HCT116 (cell line): ENCODE results near the gene MEIKIN. TPM values are rescaled to one million over a fixed set of nuclear protein-coding genes. Genes with fewer than 3 reads are reported as not detected.

Experiments used
- ATAC-seq: fragments of 200-7000 bp; cut with Tn5 transposase; 2 replicates; pipeline ENCODE4 v1.9.1; 2020; ENCODE audit warnings: mild to moderate bottlenecking, moderate library complexity
- BruUV-seq: library from RNA; stranded (reverse); fragments of 400-500 nt; replicated peaks from 2 replicates; lab custom pipeline; 2021; lab: Mats Ljungman, UMichigan
- CTCF ChIA-PET: fragments of 300-600 bp; sonication (Branson Sonifier 250); formaldehyde crosslinking; loops from one replicate; lab custom pipeline; 2021; ENCODE audit warnings: antibody characterized with exemption; lab: Charles Lee
- POLR2A ChIA-PET: fragments of 300-600, 350-600 bp; sonication (Branson Sonifier 250); formaldehyde crosslinking; loops from one replicate; lab custom pipeline; 2021; ENCODE audit warnings: antibody characterized with exemption; lab: Charles Lee
- RAD21 ChIA-PET, 2 experiments: fragments of 300-600 bp; sonication (Branson Sonifier 250); formaldehyde crosslinking; loops; one replicate each; lab custom pipeline; 2023; ENCODE audit warnings: low total read pairs in 2 of 2; ENCODE audit not compliant: uncharacterized antibody in 2 of 2, unreplicated experiment in 2 of 2, low non-redundant PET in 1 of 2; lab: Charles Lee
- DNase-seq: peaks from one replicate; pipeline ENCODE4 v3.0.0-alpha.2; 2010; ENCODE audit warnings: low read depth, low spot score
- H2AFZ ChIP-seq: fragments of 200-600 bp; shearing (Covaris generic), sonication (generic); 2 replicates; pipeline ENCODE4 v1.6.1; 2017; ENCODE audit warnings: low read depth, mixed run types, mixed read lengths, antibody characterized with exemption, low read length; ENCODE audit not compliant: poor library complexity, severe bottlenecking
- H3K27ac ChIP-seq: 2 replicates; pipeline ENCODE4 v1.5.1; 2012; ENCODE audit warnings: low read depth, low read length
- H3K27me3 ChIP-seq: fragments of 200-600 bp; sonication (generic); 2 replicates; pipeline ENCODE4 v1.6.1; 2016; ENCODE audit warnings: mixed run types, low read length, mixed read lengths; ENCODE audit not compliant: insufficient read depth
- H3K36me3 ChIP-seq, 2 experiments: fragments of 200-500 bp in 1 of 2; fragments of 200-600 bp in 1 of 2; sonication (Bioruptor generic) in 1 of 2; sonication (generic) in 1 of 2; 2 replicates each; pipeline versions ENCODE4 v1.5.1 to v1.6.1; 2014 to 2016; ENCODE audit warnings: low read length in 2 of 2, inconsistent platforms in 1 of 2, mixed read lengths in 1 of 2, mixed run types in 1 of 2; ENCODE audit not compliant: insufficient read depth in 2 of 2, control insufficient read depth in 1 of 2
- H3K4me1 ChIP-seq, 2 experiments: fragments of 200-600 bp in 1 of 2; sonication (generic) in 1 of 2; 2 replicates each; pipeline versions ENCODE4 v1.5.1 to v1.6.1; 2012 to 2017; ENCODE audit warnings: low read length in 2 of 2, inconsistent platforms in 1 of 2, mild to moderate bottlenecking in 1 of 2, mixed read lengths in 1 of 2, mixed run types in 1 of 2, moderate library complexity in 1 of 2; ENCODE audit not compliant: insufficient read depth in 2 of 2, control insufficient read depth in 1 of 2
- H3K4me2 ChIP-seq: fragments of 200-600 bp; sonication (generic); 2 replicates; pipeline ENCODE4 v1.6.1; 2017; ENCODE audit warnings: mixed run types, low read length, mixed read lengths
- H3K4me3 ChIP-seq, 2 experiments: fragments of 200-600 bp in 1 of 2; sonication (generic) in 1 of 2; replicated peaks in 1 of 2; 2 replicates each; pipeline ENCODE4 v1.5.1; 2011 to 2016; ENCODE audit warnings: low read length in 2 of 2, control low read depth in 1 of 2, low read depth in 1 of 2, mild to moderate bottlenecking in 1 of 2, mixed read lengths in 1 of 2, mixed run types in 1 of 2
- H3K79me2 ChIP-seq: fragments of 200-600 bp; sonication (generic); 2 replicates; pipeline ENCODE4 v1.6.1; 2017; ENCODE audit warnings: mild to moderate bottlenecking, mixed run types, low read length, moderate library complexity, mixed read lengths; ENCODE audit not compliant: insufficient read depth
- H3K9ac ChIP-seq: fragments of 200-600 bp; sonication (generic); 2 replicates; pipeline ENCODE4 v1.6.1; 2016; ENCODE audit warnings: low read length, mixed read lengths
- H3K9me2 ChIP-seq: fragments of 200-600 bp; sonication (generic), shearing (Covaris generic); 2 replicates; pipeline ENCODE4 v1.6.1; 2017; ENCODE audit warnings: mixed run types, mild to moderate bottlenecking, moderate library complexity; ENCODE audit not compliant: insufficient read depth
- H3K9me3 ChIP-seq, 2 experiments: fragments of 200-500 bp in 1 of 2; fragments of 200-600 bp in 1 of 2; sonication (Bioruptor generic) in 1 of 2; sonication (generic) in 1 of 2; 2 replicates each; pipeline ENCODE4 v1.6.1; 2014 to 2017; ENCODE audit warnings: low read length in 2 of 2, mixed read lengths in 2 of 2, inconsistent platforms in 1 of 2, low read depth in 1 of 2, mild to moderate bottlenecking in 1 of 2, mixed run types in 1 of 2, moderate library complexity in 1 of 2; ENCODE audit not compliant: control insufficient read depth in 1 of 2, insufficient read depth in 1 of 2
- H4K20me1 ChIP-seq: fragments of 200-600 bp; sonication (generic), shearing (Covaris generic); 2 replicates; pipeline ENCODE4 v1.6.1; 2017; ENCODE audit warnings: mixed run types, mild to moderate bottlenecking, moderate library complexity; ENCODE audit not compliant: insufficient read depth
- ATF3 ChIP-seq: IDR thresholded peaks from 2 replicates; pipeline ENCODE4 v1.6.1; 2012
- CEBPB ChIP-seq: IDR thresholded peaks from 2 replicates; pipeline ENCODE4 v1.6.1; 2012; ENCODE audit warnings: low read depth
- CTCF ChIP-seq, 3 experiments: fragments of 200-600 bp in 1 of 3; sonication (generic) in 1 of 3; IDR thresholded peaks in 2 of 3; conservative IDR thresholded peaks in 1 of 3; 2 replicates each; pipeline ENCODE4 v1.5.1; 2012 to 2017; ENCODE audit warnings: low read depth in 2 of 3, low read length in 2 of 3, antibody characterized with exemption in 1 of 3, borderline replicate concordance in 1 of 3, control low read depth in 1 of 3, mild to moderate bottlenecking in 1 of 3, mixed read lengths in 1 of 3, mixed run types in 1 of 3, moderate library complexity in 1 of 3; ENCODE audit not compliant: insufficient read depth in 1 of 3
- ELF1 ChIP-seq: IDR thresholded peaks from 2 replicates; pipeline ENCODE4 v1.6.1; 2012; ENCODE audit warnings: low read depth, borderline replicate concordance
- EZH2 ChIP-seq: fragments of 200-600 bp; sonication (generic); IDR thresholded peaks from 2 replicates; pipeline ENCODE4 v1.6.1; 2017; ENCODE audit warnings: antibody characterized with exemption, mixed run types
- EZH2phosphoT487 ChIP-seq: fragments of 200-600 bp; IDR thresholded peaks from 2 replicates; pipeline ENCODE4 v1.6.1; 2018; ENCODE audit warnings: antibody characterized with exemption, borderline replicate concordance
- FOSL1 ChIP-seq: IDR thresholded peaks from 2 replicates; pipeline ENCODE4 v1.6.1; 2012; ENCODE audit warnings: low read depth
- JUND ChIP-seq: IDR thresholded peaks from 2 replicates; pipeline ENCODE4 v1.6.1; 2012
- POLR2A ChIP-seq: IDR thresholded peaks from 2 replicates; pipeline ENCODE4 v1.7.0; 2011; ENCODE audit warnings: borderline replicate concordance; ENCODE audit not compliant: insufficient read depth, insufficient read length; ENCODE audit errors: extremely low read depth
- RAD21 ChIP-seq: IDR thresholded peaks from 2 replicates; pipeline ENCODE4 v1.6.1; 2012; ENCODE audit warnings: low read depth, mild to moderate bottlenecking
- SIN3A ChIP-seq: IDR thresholded peaks from 2 replicates; pipeline ENCODE4 v1.6.1; 2012; ENCODE audit warnings: low read depth
- SP1 ChIP-seq: IDR thresholded peaks from 2 replicates; pipeline ENCODE4 v1.6.1; 2012; ENCODE audit warnings: low read depth
- SRF ChIP-seq: IDR thresholded peaks from 2 replicates; pipeline ENCODE4 v1.6.1; 2012; ENCODE audit warnings: low read depth
- ZFX ChIP-seq: fragments of 450-650 bp; IDR thresholded peaks from 2 replicates; pipeline ENCODE4 v1.6.1; 2017
- ZNF274 ChIP-seq: fragments of 200-500 bp; sonication (Bioruptor generic); IDR thresholded peaks from 2 replicates; pipeline ENCODE4 v1.6.1; 2014; ENCODE audit warnings: mild to moderate bottlenecking, low read depth, low read length, inconsistent platforms
- intact Hi-C: fragments of 100-400 bp; cut with micrococcal nuclease; formaldehyde crosslinking; loops from 2 replicates; pipeline ENCODE4 v1.10.0; 2022
- total RNA-seq: library from RNA; stranded (reverse); gene quantifications from one replicate; pipeline ENCODE4 v1.2.1, GENCODE V29; 2021; ENCODE audit not compliant: unreplicated experiment
- TF ChIP-seq, protein P1 (sequence below): IDR thresholded peaks from 2 replicates; pipeline ENCODE4 v1.6.1; 2012
- TF ChIP-seq, protein P2 (sequence below): IDR thresholded peaks from 2 replicates; pipeline ENCODE4 v1.6.1; 2012; ENCODE audit warnings: low read depth
- TF ChIP-seq, protein P3 (sequence below): IDR thresholded peaks from 2 replicates; pipeline ENCODE4 v1.6.1; 2011; ENCODE audit warnings: mild to moderate bottlenecking, low read length, moderate library complexity; ENCODE audit not compliant: insufficient replicate concordance; ENCODE audit errors: extremely low read depth

The MEIKIN gene
- total RNA-seq, 1 experiment from 2014 or later: not detected

GRCh38 chr5:131795879-131796792 is 149.3 kb downstream of the MEIKIN start:
- Histone ChIP-seq H3K4me2 (peak overlapping the region; percentile 83), H3K4me1 (peaks cover 4 to 18% of the 10 kb centered on the region in 2 experiments; a peak in 3 of 4 replicates), H4K20me1 (no peaks in the 10 kb centered on the region), H3K36me3 (no peaks in the 10 kb centered on the region), H3K9me2 (no peaks in the 10 kb centered on the region), H3K9me3 (no peaks in the 10 kb centered on the region), H3K9ac (peak overlapping the region; percentile 87), H3K79me2 (peaks cover 51% of the 10 kb centered on the region), H3K4me3 (peak overlapping the region; percentile 90 to 95), H3K27ac (peak overlapping the region; percentile 71), H3K27me3 (no peaks in the 10 kb centered on the region), H2AFZ (no peak overlapping the region)
- DNase-seq (no peak), ATAC-seq (peak; percentile 41)
- CTCF ChIA-PET: interaction anchor here (0.7 to 1.0 kb wide), 2 partner anchors 15 to 207 kb away, joined by 3 read pairs; no protein-coding TSS in a partner anchor
- POLR2A ChIA-PET: interaction anchor here (0.9 to 1.1 kb wide), 2 partner anchors 8 to 14 kb away, joined by 4 read pairs; no protein-coding TSS in a partner anchor
- intact Hi-C loops: loop anchor here (2.0 to 5.0 kb wide), 3 partner anchors 161 to 374 kb away; partner anchors contain the start of gene RAPGEF6
- TSS peak; percentile 51 for BruUV-seq
- RAD21 ChIA-PET: interaction anchor here in 1 of 2 experiments (1.0 kb wide), 1 partner anchor 212 kb away, joined by 3 read pairs; no protein-coding TSS in a partner anchor
- TF ChIP-seq EZH2 (no peak), JUND (no peak), RAD21 (no peak), FOSL1 (no peak), ATF3 (no peak), SRF (no peak), EZH2phosphoT487 (no peak), SP1 (no peak), POLR2A (no peak), CTCF (IDR thresholded peaks at IDR 0.05 in 2 of 3, conservative IDR thresholded peaks at IDR 0.05 in 1 of 3; ENCODE audit: borderline replicate concordance in 1 of 3, insufficient read depth in 1 of 3, low read depth in 2 of 3, low read length in 2 of 3) (no peak), ZFX (no peak), CEBPB (no peak), ZNF274 (no peak), SIN3A (no peak), ELF1 (no peak)
- TF ChIP-seq, protein P1, sequence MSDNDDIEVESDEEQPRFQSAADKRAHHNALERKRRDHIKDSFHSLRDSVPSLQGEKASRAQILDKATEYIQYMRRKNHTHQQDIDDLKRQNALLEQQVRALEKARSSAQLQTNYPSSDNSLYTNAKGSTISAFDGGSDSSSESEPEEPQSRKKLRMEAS: no peak
- TF ChIP-seq, protein P2, sequence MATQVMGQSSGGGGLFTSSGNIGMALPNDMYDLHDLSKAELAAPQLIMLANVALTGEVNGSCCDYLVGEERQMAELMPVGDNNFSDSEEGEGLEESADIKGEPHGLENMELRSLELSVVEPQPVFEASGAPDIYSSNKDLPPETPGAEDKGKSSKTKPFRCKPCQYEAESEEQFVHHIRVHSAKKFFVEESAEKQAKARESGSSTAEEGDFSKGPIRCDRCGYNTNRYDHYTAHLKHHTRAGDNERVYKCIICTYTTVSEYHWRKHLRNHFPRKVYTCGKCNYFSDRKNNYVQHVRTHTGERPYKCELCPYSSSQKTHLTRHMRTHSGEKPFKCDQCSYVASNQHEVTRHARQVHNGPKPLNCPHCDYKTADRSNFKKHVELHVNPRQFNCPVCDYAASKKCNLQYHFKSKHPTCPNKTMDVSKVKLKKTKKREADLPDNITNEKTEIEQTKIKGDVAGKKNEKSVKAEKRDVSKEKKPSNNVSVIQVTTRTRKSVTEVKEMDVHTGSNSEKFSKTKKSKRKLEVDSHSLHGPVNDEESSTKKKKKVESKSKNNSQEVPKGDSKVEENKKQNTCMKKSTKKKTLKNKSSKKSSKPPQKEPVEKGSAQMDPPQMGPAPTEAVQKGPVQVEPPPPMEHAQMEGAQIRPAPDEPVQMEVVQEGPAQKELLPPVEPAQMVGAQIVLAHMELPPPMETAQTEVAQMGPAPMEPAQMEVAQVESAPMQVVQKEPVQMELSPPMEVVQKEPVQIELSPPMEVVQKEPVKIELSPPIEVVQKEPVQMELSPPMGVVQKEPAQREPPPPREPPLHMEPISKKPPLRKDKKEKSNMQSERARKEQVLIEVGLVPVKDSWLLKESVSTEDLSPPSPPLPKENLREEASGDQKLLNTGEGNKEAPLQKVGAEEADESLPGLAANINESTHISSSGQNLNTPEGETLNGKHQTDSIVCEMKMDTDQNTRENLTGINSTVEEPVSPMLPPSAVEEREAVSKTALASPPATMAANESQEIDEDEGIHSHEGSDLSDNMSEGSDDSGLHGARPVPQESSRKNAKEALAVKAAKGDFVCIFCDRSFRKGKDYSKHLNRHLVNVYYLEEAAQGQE: no peak
- TF ChIP-seq, protein P3, sequence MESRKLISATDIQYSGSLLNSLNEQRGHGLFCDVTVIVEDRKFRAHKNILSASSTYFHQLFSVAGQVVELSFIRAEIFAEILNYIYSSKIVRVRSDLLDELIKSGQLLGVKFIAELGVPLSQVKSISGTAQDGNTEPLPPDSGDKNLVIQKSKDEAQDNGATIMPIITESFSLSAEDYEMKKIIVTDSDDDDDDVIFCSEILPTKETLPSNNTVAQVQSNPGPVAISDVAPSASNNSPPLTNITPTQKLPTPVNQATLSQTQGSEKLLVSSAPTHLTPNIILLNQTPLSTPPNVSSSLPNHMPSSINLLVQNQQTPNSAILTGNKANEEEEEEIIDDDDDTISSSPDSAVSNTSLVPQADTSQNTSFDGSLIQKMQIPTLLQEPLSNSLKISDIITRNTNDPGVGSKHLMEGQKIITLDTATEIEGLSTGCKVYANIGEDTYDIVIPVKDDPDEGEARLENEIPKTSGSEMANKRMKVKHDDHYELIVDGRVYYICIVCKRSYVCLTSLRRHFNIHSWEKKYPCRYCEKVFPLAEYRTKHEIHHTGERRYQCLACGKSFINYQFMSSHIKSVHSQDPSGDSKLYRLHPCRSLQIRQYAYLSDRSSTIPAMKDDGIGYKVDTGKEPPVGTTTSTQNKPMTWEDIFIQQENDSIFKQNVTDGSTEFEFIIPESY: no peak
